HG03520 (cell line): ENCODE data around the gene QPCT.

Experiments
- ATAC-seq: cut with Tn5 transposase; IDR thresholded peaks from one replicate; pipeline ENCODE4 v1.9.1; 2021; ENCODE audit warnings: mild to moderate bottlenecking, moderate library complexity; ENCODE audit not compliant: unreplicated experiment

The QPCT gene

GRCh38 chr2:37324786-37325624 is 19.4 kb upstream of the QPCT start, which contains the start of gene PRKD3:
Gene PRKD3, minus strand, starts transcription at chr2:37324833. Its CDS starts 8,309 bp downstream, at chr2:37316524.
- ATAC-seq = peak; percentile 57

- ATAC-seq = no peak
These were observed 18.8 kb upstream of the QPCT start for GRCh38 chr2:37325625-37326071.

- ATAC-seq = no peak
These were observed 18.1 kb upstream of the QPCT start for GRCh38 chr2:37326285-37326684.

GRCh38 chr2:37326866-37327634 is 17.4 kb upstream of the QPCT start:
- no peak for ATAC-seq

GRCh38 chr2:37330681-37331080 is 13.7 kb upstream of the QPCT start:
- no peak for ATAC-seq

- ATAC-seq = no peak
These were observed 11.9 kb upstream of the QPCT start for GRCh38 chr2:37332560-37332959.

GRCh38 chr2:37333256-37333655 is 11.2 kb upstream of the QPCT start:
- no peak for ATAC-seq

- ATAC-seq = no peak
These were observed 8.8 kb upstream of the QPCT start for GRCh38 chr2:37335604-37336003.

- no peak for ATAC-seq
These were observed 6.7 kb upstream of the QPCT start for GRCh38 chr2:37337620-37338280.

GRCh38 chr2:37338933-37339332 is 5.5 kb upstream of the QPCT start:
- ATAC-seq = no peak

GRCh38 chr2:37340637-37341036 is 3.8 kb upstream of the QPCT start:
- ATAC-seq = no peak

- no peak for ATAC-seq
These were observed 1.7 kb upstream of the QPCT start for GRCh38 chr2:37342591-37343220.

GRCh38 chr2:37343537-37344434 is 644 bp upstream of the QPCT start:
- ATAC-seq = no peak

GRCh38 chr2:37348155-37348554 is 3.7 kb downstream of the QPCT start:
- no peak for ATAC-seq

- ATAC-seq = no peak
These were observed 4.9 kb downstream of the QPCT start for GRCh38 chr2:37349231-37349860.

GRCh38 chr2:37350034-37350433 is 5.6 kb downstream of the QPCT start:
- ATAC-seq = no peak

- no peak for ATAC-seq
These were observed 10.1 kb downstream of the QPCT start for GRCh38 chr2:37354531-37354930.

- ATAC-seq = no peak
These were observed 11.3 kb downstream of the QPCT start for GRCh38 chr2:37355735-37356134.

- no peak for ATAC-seq
These were observed 11.9 kb downstream of the QPCT start for GRCh38 chr2:37356299-37356698.
